Nephron progenitor cell (in vitro differentiated cells): ENCODE data around the gene PDGFC.

ENCODE experiments used
- DNase-seq: peaks from one replicate; pipeline ENCODE4 v3.0.0; 2021
- H3K27ac Mint-ChIP-seq: 2 replicates; pipeline ENCODE4 v1.8.0; 2021; ENCODE audit warnings: mild to moderate bottlenecking, moderate library complexity, mixed read lengths
- H3K27me3 Mint-ChIP-seq: 2 replicates; pipeline ENCODE4 v1.8.0; 2021; ENCODE audit warnings: mild to moderate bottlenecking, low read depth, mixed read lengths; ENCODE audit not compliant: poor library complexity
- H3K36me3 Mint-ChIP-seq: 2 replicates; pipeline ENCODE4 v1.8.0; 2021; ENCODE audit warnings: low read depth, mixed read lengths
- H3K4me1 Mint-ChIP-seq: 2 replicates; pipeline ENCODE4 v1.8.0; 2021; ENCODE audit warnings: mixed read lengths
- H3K4me3 Mint-ChIP-seq: 2 replicates; pipeline ENCODE4 v1.8.0; 2021; ENCODE audit warnings: mild to moderate bottlenecking, moderate library complexity, mixed read lengths
- H3K9me3 Mint-ChIP-seq: 2 replicates; pipeline ENCODE4 v1.8.0; 2021; ENCODE audit warnings: mild to moderate bottlenecking, moderate library complexity, mixed read lengths
- CTCF ChIP-seq: fragments of 200-600 bp; sonication (generic); IDR thresholded peaks from 2 replicates; pipeline ENCODE4 v1.5.0; 2021; ENCODE audit warnings: antibody characterized with exemption

The PDGFC gene

GRCh38 chr4:156749426-156750403 lies 221.9 kb downstream of the PDGFC start:
- no peaks in the 10 kb centered on the region for H3K36me3 Mint-ChIP-seq
- no peak for TF ChIP-seq CTCF
- DNase-seq, result no peak
- H3K27me3 Mint-ChIP-seq, result peaks cover 3% of the 10 kb centered on the region
- peaks cover 8% of the 10 kb centered on the region for H3K9me3 Mint-ChIP-seq
- no peak overlapping the region for H3K4me3 Mint-ChIP-seq
- H3K27ac Mint-ChIP-seq, result no peak overlapping the region
- H3K4me1 Mint-ChIP-seq, result peaks cover 5% of the 10 kb centered on the region

DNA sequence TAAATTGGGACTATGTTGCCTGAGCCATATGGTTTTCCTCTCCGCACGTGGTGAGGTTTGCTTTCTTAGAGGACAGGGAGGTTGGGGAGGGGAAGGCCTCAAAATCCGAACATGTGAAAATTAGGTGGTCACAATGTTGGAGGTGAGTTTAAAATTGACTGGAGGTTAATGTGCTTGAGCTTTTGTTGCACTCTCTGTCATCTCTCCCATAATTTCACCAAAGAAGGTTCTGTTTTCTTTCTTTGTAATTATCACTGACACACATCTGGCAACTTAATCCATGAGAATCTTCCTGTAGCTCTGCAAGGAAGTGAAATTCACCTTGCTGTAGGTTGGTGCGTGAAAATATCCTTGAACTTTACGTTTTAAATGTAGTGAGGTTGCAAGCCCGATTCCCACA lies 225.5 kb downstream of the PDGFC start:
- no peak overlapping the region for H3K27ac Mint-ChIP-seq
- H3K36me3 Mint-ChIP-seq, result no peaks in the 10 kb centered on the region
- TF ChIP-seq CTCF, result no peak
- peaks cover 8% of the 10 kb centered on the region for H3K27me3 Mint-ChIP-seq
- H3K4me1 Mint-ChIP-seq, result peaks cover 5% of the 10 kb centered on the region
- peaks cover 22% of the 10 kb centered on the region for H3K9me3 Mint-ChIP-seq
- DNase-seq, result no peak
- no peak overlapping the region for H3K4me3 Mint-ChIP-seq

DNA sequence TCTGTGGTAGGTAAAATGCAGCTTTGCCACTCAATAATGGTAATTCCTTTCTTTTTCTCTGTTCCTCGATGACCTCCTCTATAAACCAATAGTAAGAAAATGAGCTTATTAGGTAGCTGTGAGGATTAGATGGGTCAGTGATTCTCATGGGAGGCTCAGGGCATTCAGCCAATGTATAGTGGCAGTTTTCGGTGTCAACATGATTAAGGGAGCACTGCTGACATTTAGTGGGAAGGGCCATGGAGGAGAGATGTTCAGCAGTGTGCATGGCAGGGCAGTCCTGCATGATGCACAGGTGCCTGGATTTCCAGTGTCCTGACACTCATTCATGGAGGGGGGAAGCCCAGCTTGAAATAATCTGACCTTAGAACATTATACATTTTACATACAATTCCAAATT lies 232.8 kb downstream of the PDGFC start:
- H3K27ac Mint-ChIP-seq, result no peak overlapping the region
- H3K9me3 Mint-ChIP-seq, result peaks cover 29% of the 10 kb centered on the region
- DNase-seq, result no peak
- no peak overlapping the region for H3K4me3 Mint-ChIP-seq
- H3K4me1 Mint-ChIP-seq, result peaks cover 12% of the 10 kb centered on the region
- H3K27me3 Mint-ChIP-seq, result peaks cover 7% of the 10 kb centered on the region
- no peaks in the 10 kb centered on the region for H3K36me3 Mint-ChIP-seq
- no peak for TF ChIP-seq CTCF

- peaks cover 51% of the 10 kb centered on the region for H3K9me3 Mint-ChIP-seq
- peaks cover 3% of the 10 kb centered on the region for H3K27me3 Mint-ChIP-seq
- H3K27ac Mint-ChIP-seq, result no peak overlapping the region
Observed at GRCh38 chr4:156734965-156735895, 236.4 kb downstream of the PDGFC start.

DNA sequence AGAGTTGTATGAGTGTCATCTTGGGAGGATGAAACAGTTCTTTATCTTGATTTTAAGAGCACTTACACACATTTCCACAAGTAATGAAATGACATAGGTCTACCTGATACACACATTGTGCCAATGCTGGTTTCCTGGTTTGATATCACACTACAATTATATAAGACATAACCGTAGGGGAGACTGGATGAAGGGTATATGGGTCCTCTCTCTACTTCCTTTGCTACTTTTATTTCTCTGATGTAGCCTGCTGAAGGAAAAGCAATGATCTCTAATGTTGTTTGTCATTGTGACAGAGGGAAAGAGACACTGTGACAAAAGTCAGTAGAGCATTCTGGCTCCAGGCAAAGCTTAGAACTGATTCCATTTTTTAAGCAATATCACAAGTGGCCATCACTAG lies 238.0 kb downstream of the PDGFC start:
- Mint-ChIP-seq H3K27ac (no peak overlapping the region), H3K4me1 (peaks cover 2% of the 10 kb centered on the region), H3K36me3 (peaks cover 11% of the 10 kb centered on the region), H3K4me3 (no peak overlapping the region), H3K27me3 (peaks cover 3% of the 10 kb centered on the region), H3K9me3 (peaks cover 48% of the 10 kb centered on the region)
- DNase-seq, result no peak
- no peak for TF ChIP-seq CTCF

More at GRCh38 chr4:156734965-156735895, 236.4 kb downstream of the PDGFC start:
- Mint-ChIP-seq H3K4me3 (no peak overlapping the region), H3K36me3 (peaks cover 11% of the 10 kb centered on the region), H3K4me1 (peaks cover 7% of the 10 kb centered on the region)
- DNase-seq, result no peak
- TF ChIP-seq CTCF, result no peak
